ENCODE measurements around the gene CAPN10.

Gene CAPN10

GRCh38 chr2:240593703-240594451 lies 7.3 kb downstream of the CAPN10 start:
- Histone ChIP-seq H3K9ac (ENCODE audit: insufficient read length, low read depth) (no peak overlapping the region), H3K9me3 (ENCODE audit: insufficient read depth, low read length) (no peaks in the 10 kb centered on the region), H3K4me3 (ENCODE audit: insufficient read length, low read depth) (no peak overlapping the region), H3K27me3 (ENCODE audit: insufficient read depth, insufficient read length) (no peaks in the 10 kb centered on the region), H3K4me1 (ENCODE audit: insufficient read depth, insufficient read length) (peaks cover 8% of the 10 kb centered on the region), H3K36me3 (ENCODE audit: insufficient read depth, insufficient read length, low read length) (peaks cover 88% of the 10 kb centered on the region)
- no peak for DNase-seq (ENCODE audit: low read depth, low spot score)
- TF ChIP-seq SUZ12 (IDR thresholded peaks at IDR 0.05; ENCODE audit: extremely low read depth, insufficient read depth, insufficient read length) (no peak), ZNF274 (IDR thresholded peaks at IDR 0.05; ENCODE audit: low read depth, low read length) (no peak), YY1 (IDR thresholded peaks at IDR 0.05; ENCODE audit: insufficient read depth, insufficient read length) (no peak)

- H3K4me3 ChIP-seq (ENCODE audit: insufficient read length, low read depth), result no peak overlapping the region
- no peak for DNase-seq (ENCODE audit: low read depth, low spot score)
- H3K36me3 ChIP-seq (ENCODE audit: insufficient read depth, insufficient read length, low read length), result peaks cover 89% of the 10 kb centered on the region
- TF ChIP-seq SUZ12 (IDR thresholded peaks at IDR 0.05; ENCODE audit: extremely low read depth, insufficient read depth, insufficient read length) (no peak), ZNF274 (IDR thresholded peaks at IDR 0.05; ENCODE audit: low read depth, low read length) (no peak), YY1 (IDR thresholded peaks at IDR 0.05; ENCODE audit: insufficient read depth, insufficient read length) (no peak)
- H3K4me1 ChIP-seq (ENCODE audit: insufficient read depth, insufficient read length), result peaks cover 6% of the 10 kb centered on the region
- H3K9me3 ChIP-seq (ENCODE audit: insufficient read depth, low read length), result no peaks in the 10 kb centered on the region
- peak overlapping the region; percentile 42 for H3K9ac ChIP-seq (ENCODE audit: insufficient read length, low read depth)
- no peaks in the 10 kb centered on the region for H3K27me3 ChIP-seq (ENCODE audit: insufficient read depth, insufficient read length)
These were observed 8.2 kb downstream of the CAPN10 start for GRCh38 chr2:240594511-240595380.

GRCh38 chr2:240595381-240596079 lies 9.0 kb downstream of the CAPN10 start:
- no peak overlapping the region for H3K4me3 ChIP-seq (ENCODE audit: insufficient read length, low read depth)
- TF ChIP-seq SUZ12 (IDR thresholded peaks at IDR 0.05; ENCODE audit: extremely low read depth, insufficient read depth, insufficient read length) (no peak), ZNF274 (IDR thresholded peaks at IDR 0.05; ENCODE audit: low read depth, low read length) (no peak), YY1 (IDR thresholded peaks at IDR 0.05; ENCODE audit: insufficient read depth, insufficient read length) (no peak)
- H3K9ac ChIP-seq (ENCODE audit: insufficient read length, low read depth), result no peak overlapping the region
- peaks cover 89% of the 10 kb centered on the region for H3K36me3 ChIP-seq (ENCODE audit: insufficient read depth, insufficient read length, low read length)
- no peak for DNase-seq (ENCODE audit: low read depth, low spot score)
- no peaks in the 10 kb centered on the region for H3K27me3 ChIP-seq (ENCODE audit: insufficient read depth, insufficient read length)
- H3K9me3 ChIP-seq (ENCODE audit: insufficient read depth, low read length), result no peaks in the 10 kb centered on the region
- peaks cover 6% of the 10 kb centered on the region for H3K4me1 ChIP-seq (ENCODE audit: insufficient read depth, insufficient read length)

GRCh38 chr2:240596080-240596460 lies 9.5 kb downstream of the CAPN10 start:
- H3K9ac ChIP-seq (ENCODE audit: insufficient read length, low read depth), result no peak overlapping the region
- no peak for TF ChIP-seq SUZ12 (IDR thresholded peaks at IDR 0.05; ENCODE audit: extremely low read depth, insufficient read depth, insufficient read length)
- TF ChIP-seq YY1 (IDR thresholded peaks at IDR 0.05; ENCODE audit: insufficient read depth, insufficient read length), result no peak
- no peak for TF ChIP-seq ZNF274 (IDR thresholded peaks at IDR 0.05; ENCODE audit: low read depth, low read length)
- no peak for DNase-seq (ENCODE audit: low read depth, low spot score)
- H3K27me3 ChIP-seq (ENCODE audit: insufficient read depth, insufficient read length), result no peaks in the 10 kb centered on the region
- no peaks in the 10 kb centered on the region for H3K9me3 ChIP-seq (ENCODE audit: insufficient read depth, low read length)
- H3K4me1 ChIP-seq (ENCODE audit: insufficient read depth, insufficient read length), result peaks cover 6% of the 10 kb centered on the region
- H3K36me3 ChIP-seq (ENCODE audit: insufficient read depth, insufficient read length, low read length), result peaks cover 87% of the 10 kb centered on the region
- no peak overlapping the region for H3K4me3 ChIP-seq (ENCODE audit: insufficient read length, low read depth)

- H3K9ac ChIP-seq (ENCODE audit: insufficient read length, low read depth), result no peak overlapping the region
- H3K4me1 ChIP-seq (ENCODE audit: insufficient read depth, insufficient read length), result peaks cover 6% of the 10 kb centered on the region
- no peak for DNase-seq (ENCODE audit: low read depth, low spot score)
- H3K36me3 ChIP-seq (ENCODE audit: insufficient read depth, insufficient read length, low read length), result peaks cover 86% of the 10 kb centered on the region
- no peaks in the 10 kb centered on the region for H3K27me3 ChIP-seq (ENCODE audit: insufficient read depth, insufficient read length)
- no peak for TF ChIP-seq ZNF274 (IDR thresholded peaks at IDR 0.05; ENCODE audit: low read depth, low read length)
- no peak for TF ChIP-seq YY1 (IDR thresholded peaks at IDR 0.05; ENCODE audit: insufficient read depth, insufficient read length)
- TF ChIP-seq SUZ12 (IDR thresholded peaks at IDR 0.05; ENCODE audit: extremely low read depth, insufficient read depth, insufficient read length), result no peak
- no peak overlapping the region for H3K4me3 ChIP-seq (ENCODE audit: insufficient read length, low read depth)
- H3K9me3 ChIP-seq (ENCODE audit: insufficient read depth, low read length), result no peaks in the 10 kb centered on the region
These were observed 10.0 kb downstream of the CAPN10 start for GRCh38 chr2:240596491-240596931.

GRCh38 chr2:240597054-240597418 lies 10.5 kb downstream of the CAPN10 start:
- TF ChIP-seq ZNF274 (IDR thresholded peaks at IDR 0.05; ENCODE audit: low read depth, low read length), result no peak
- no peak for TF ChIP-seq SUZ12 (IDR thresholded peaks at IDR 0.05; ENCODE audit: extremely low read depth, insufficient read depth, insufficient read length)
- TF ChIP-seq YY1 (IDR thresholded peaks at IDR 0.05; ENCODE audit: insufficient read depth, insufficient read length), result no peak

More at GRCh38 chr2:240597054-240597418, 10.5 kb downstream of the CAPN10 start:
- no peaks in the 10 kb centered on the region for H3K9me3 ChIP-seq (ENCODE audit: insufficient read depth, low read length)
- peaks cover 6% of the 10 kb centered on the region for H3K4me1 ChIP-seq (ENCODE audit: insufficient read depth, insufficient read length)
- H3K9ac ChIP-seq (ENCODE audit: insufficient read length, low read depth), result no peak overlapping the region
- DNase-seq (ENCODE audit: low read depth, low spot score), result no peak
- no peak overlapping the region for H3K4me3 ChIP-seq (ENCODE audit: insufficient read length, low read depth)
- peaks cover 86% of the 10 kb centered on the region for H3K36me3 ChIP-seq (ENCODE audit: insufficient read depth, insufficient read length, low read length)
- no peaks in the 10 kb centered on the region for H3K27me3 ChIP-seq (ENCODE audit: insufficient read depth, insufficient read length)

All from NT2/D1 (cell line).